ENCODE results near the gene TMEM201. TPM values are rescaled to one million over a fixed set of nuclear protein-coding genes. Genes with fewer than 3 reads are reported as not detected.
"Not testable (repeated sequence)": the region's sequence is repeated elsewhere in the genome, so short reads cannot be mapped to it uniquely, and the experiment has no call there.

Gene TMEM201
- total RNA-seq, 2 donors from 2014 or later = 12.0 to 25.5 TPM

GRCh38 chr1:9560090-9560489 lies 28.6 kb upstream of the TMEM201 start:
- H3K4me1 Mint-ChIP-seq; H3K9me3 Mint-ChIP-seq; H3K27ac Mint-ChIP-seq; ATAC-seq (replicated peaks); H3K27me3 Mint-ChIP-seq; H3K4me3 Mint-ChIP-seq: not testable (repeated sequence)
- H3K36me3 Mint-ChIP-seq (ENCODE audit: low read depth) = peaks cover 61% of the 10 kb centered on the region

- Mint-ChIP-seq H3K27ac (no peak overlapping the region), H3K4me1 (peaks cover 6% of the 10 kb centered on the region), H3K27me3 (no peaks in the 10 kb centered on the region), H3K9me3 (no peaks in the 10 kb centered on the region), H3K36me3 (ENCODE audit: low read depth) (peaks cover 55% of the 10 kb centered on the region), H3K4me3 (no peak overlapping the region)
- no peak for ATAC-seq (replicated peaks)
Observed at GRCh38 chr1:9561429-9561828, 27.3 kb upstream of the TMEM201 start.

- ATAC-seq (replicated peaks) = no peak
Observed at GRCh38 chr1:9569267-9569666, 19.4 kb upstream of the TMEM201 start.

GRCh38 chr1:9570886-9571529 lies 17.7 kb upstream of the TMEM201 start:
- H3K4me3 Mint-ChIP-seq; H3K9me3 Mint-ChIP-seq; H3K27ac Mint-ChIP-seq; ATAC-seq (replicated peaks); H3K4me1 Mint-ChIP-seq; H3K27me3 Mint-ChIP-seq: not testable (repeated sequence)
- H3K36me3 Mint-ChIP-seq (ENCODE audit: low read depth) = peaks cover 42% of the 10 kb centered on the region

More at GRCh38 chr1:9569267-9569666, 19.4 kb upstream of the TMEM201 start:
- Mint-ChIP-seq H3K4me1 (no peaks in the 10 kb centered on the region), H3K4me3 (no peak overlapping the region), H3K9me3 (no peaks in the 10 kb centered on the region), H3K27me3 (no peaks in the 10 kb centered on the region), H3K36me3 (ENCODE audit: low read depth) (peaks cover 44% of the 10 kb centered on the region), H3K27ac (no peak overlapping the region)

- Mint-ChIP-seq H3K4me1 (no peaks in the 10 kb centered on the region), H3K9me3 (no peaks in the 10 kb centered on the region), H3K27me3 (no peaks in the 10 kb centered on the region), H3K4me3 (no peak overlapping the region), H3K36me3 (ENCODE audit: low read depth) (peaks cover 47% of the 10 kb centered on the region), H3K27ac (no peak overlapping the region)
- no peak for ATAC-seq (replicated peaks)
Observed at GRCh38 chr1:9573723-9574122, 15.0 kb upstream of the TMEM201 start.

GRCh38 chr1:9575486-9575885 lies 13.2 kb upstream of the TMEM201 start:
- no peak for ATAC-seq (replicated peaks)
- no peaks in the 10 kb centered on the region for H3K27me3 Mint-ChIP-seq
- H3K4me3 Mint-ChIP-seq = no peak overlapping the region
- H3K9me3 Mint-ChIP-seq = no peaks in the 10 kb centered on the region
- H3K4me1 Mint-ChIP-seq = no peaks in the 10 kb centered on the region
- H3K27ac Mint-ChIP-seq = no peak overlapping the region
- peaks cover 44% of the 10 kb centered on the region for H3K36me3 Mint-ChIP-seq (ENCODE audit: low read depth)

GRCh38 chr1:9576903-9577302 lies 11.8 kb upstream of the TMEM201 start:
- ATAC-seq (replicated peaks) = no peak
- Mint-ChIP-seq H3K27ac (no peak overlapping the region), H3K4me3 (no peak overlapping the region), H3K36me3 (ENCODE audit: low read depth) (peaks cover 47% of the 10 kb centered on the region), H3K4me1 (no peaks in the 10 kb centered on the region), H3K27me3 (no peaks in the 10 kb centered on the region), H3K9me3 (no peaks in the 10 kb centered on the region)

- Mint-ChIP-seq H3K36me3 (ENCODE audit: low read depth) (peaks cover 52% of the 10 kb centered on the region), H3K4me3 (no peak overlapping the region), H3K27me3 (no peaks in the 10 kb centered on the region), H3K9me3 (no peaks in the 10 kb centered on the region), H3K4me1 (no peaks in the 10 kb centered on the region), H3K27ac (no peak overlapping the region)
- no peak for ATAC-seq (replicated peaks)
Observed at GRCh38 chr1:9577423-9577822, 11.3 kb upstream of the TMEM201 start.

- Mint-ChIP-seq H3K36me3 (ENCODE audit: low read depth) (peaks cover 62% of the 10 kb centered on the region), H3K4me1 (no peaks in the 10 kb centered on the region), H3K27me3 (no peaks in the 10 kb centered on the region), H3K27ac (no peak overlapping the region), H3K4me3 (no peak overlapping the region), H3K9me3 (no peaks in the 10 kb centered on the region)
- no peak for ATAC-seq (replicated peaks)
Observed at GRCh38 chr1:9580942-9581341, 7.8 kb upstream of the TMEM201 start.

GRCh38 chr1:9586147-9586766 lies 2.5 kb upstream of the TMEM201 start:
- Mint-ChIP-seq H3K27ac (no peak overlapping the region), H3K27me3 (no peaks in the 10 kb centered on the region), H3K9me3 (no peaks in the 10 kb centered on the region), H3K36me3 (ENCODE audit: low read depth) (peaks cover 23% of the 10 kb centered on the region), H3K4me1 (peaks cover 8% of the 10 kb centered on the region), H3K4me3 (no peak overlapping the region)
- no peak for ATAC-seq (replicated peaks)

- ATAC-seq (replicated peaks) = peak; percentile 25
- Mint-ChIP-seq H3K36me3 (ENCODE audit: low read depth) (no peaks in the 10 kb centered on the region), H3K4me3 (peak overlapping the region; percentile 86), H3K4me1 (peaks cover 14% of the 10 kb centered on the region), H3K27ac (peak overlapping the region; percentile 62), H3K27me3 (no peaks in the 10 kb centered on the region), H3K9me3 (no peaks in the 10 kb centered on the region)
Observed at GRCh38 chr1:9589144-9589718, 520 bp downstream of the TMEM201 start.

GRCh38 chr1:9589719-9590157 lies 1.0 kb downstream of the TMEM201 start:
- H3K4me3 Mint-ChIP-seq = peak overlapping the region; percentile 86
- H3K4me1 Mint-ChIP-seq = peaks cover 14% of the 10 kb centered on the region
- peak overlapping the region; percentile 62 for H3K27ac Mint-ChIP-seq
- ATAC-seq (replicated peaks) = no peak
- H3K27me3 Mint-ChIP-seq = no peaks in the 10 kb centered on the region
- H3K36me3 Mint-ChIP-seq (ENCODE audit: low read depth) = no peaks in the 10 kb centered on the region
- H3K9me3 Mint-ChIP-seq = no peaks in the 10 kb centered on the region

GRCh38 chr1:9590201-9590600 lies 1.5 kb downstream of the TMEM201 start:
- peak overlapping the region; percentile 86 for H3K4me3 Mint-ChIP-seq
- H3K4me1 Mint-ChIP-seq = peaks cover 14% of the 10 kb centered on the region
- no peaks in the 10 kb centered on the region for H3K36me3 Mint-ChIP-seq (ENCODE audit: low read depth)
- H3K9me3 Mint-ChIP-seq = no peaks in the 10 kb centered on the region
- H3K27ac Mint-ChIP-seq = peak overlapping the region; percentile 62
- H3K27me3 Mint-ChIP-seq = no peaks in the 10 kb centered on the region
- no peak for ATAC-seq (replicated peaks)

- H3K4me1 Mint-ChIP-seq = peaks cover 14% of the 10 kb centered on the region
- no peaks in the 10 kb centered on the region for H3K27me3 Mint-ChIP-seq
- H3K4me3 Mint-ChIP-seq = peak overlapping the region; percentile 86
- no peak overlapping the region for H3K27ac Mint-ChIP-seq
- no peak for ATAC-seq (replicated peaks)
- no peaks in the 10 kb centered on the region for H3K9me3 Mint-ChIP-seq
- H3K36me3 Mint-ChIP-seq (ENCODE audit: low read depth) = no peaks in the 10 kb centered on the region
Observed at GRCh38 chr1:9590945-9591668, 2.4 kb downstream of the TMEM201 start.
